Fibroblast of lung (primary cell): ENCODE measurements around the gene QARS1. TPM values are rescaled to one million over a fixed set of nuclear protein-coding genes. Genes with fewer than 3 reads are reported as not detected.

ENCODE experiments used
- DNase-seq, 2 donors: peaks; one replicate each; pipeline versions ENCODE4 v3.0.0 to v3.0.0-alpha.2; 2010; ENCODE audit warnings: low read depth in 2 of 2
- H2AFZ ChIP-seq: 2 replicates; pipeline ENCODE4 v1.5.1; 2012; ENCODE audit warnings: low read length, control low read depth, inconsistent platforms
- H3K27ac ChIP-seq: 2 replicates; pipeline ENCODE4 v1.5.1; 2011; ENCODE audit warnings: low read length, control low read depth; ENCODE audit not compliant: insufficient read depth
- H3K27me3 ChIP-seq: 2 replicates; pipeline ENCODE4 v1.5.1; 2011; ENCODE audit warnings: mild to moderate bottlenecking, low read length; ENCODE audit not compliant: control insufficient read depth, insufficient read depth
- H3K36me3 ChIP-seq: 2 replicates; pipeline ENCODE4 v1.5.1; 2011; ENCODE audit warnings: low read length; ENCODE audit not compliant: control insufficient read depth, insufficient read depth
- H3K4me1 ChIP-seq: 2 replicates; pipeline ENCODE4 v1.5.1; 2011; ENCODE audit warnings: low read length; ENCODE audit not compliant: control insufficient read depth, insufficient read depth; ENCODE audit errors: extremely low read depth
- H3K4me2 ChIP-seq: 2 replicates; pipeline ENCODE4 v1.5.1; 2011; ENCODE audit warnings: low read length, control low read depth; ENCODE audit not compliant: insufficient read depth; ENCODE audit errors: extremely low read depth
- H3K4me3 ChIP-seq, 4 experiments: fragments of 200-600 bp in 1 of 4; sonication (generic) in 1 of 4; replicated peaks in 1 of 4; 2 replicates each; pipeline ENCODE4 v1.5.1; 2011 to 2016; ENCODE audit warnings: low read length in 4 of 4, low read depth in 3 of 4, mild to moderate bottlenecking in 3 of 4, control low read depth in 2 of 4, inconsistent platforms in 1 of 4, mixed read lengths in 1 of 4; ENCODE audit not compliant: insufficient read depth in 1 of 4; ENCODE audit errors: control extremely low read depth in 1 of 4
- H3K79me2 ChIP-seq: 2 replicates; pipeline ENCODE4 v1.5.1; 2012; ENCODE audit warnings: mild to moderate bottlenecking, low read length, inconsistent platforms; ENCODE audit not compliant: control insufficient read depth, insufficient read depth
- H3K9ac ChIP-seq: 2 replicates; pipeline ENCODE4 v1.5.1; 2011; ENCODE audit warnings: mild to moderate bottlenecking, low read length, control low read depth; ENCODE audit not compliant: insufficient read depth
- H3K9me3 ChIP-seq: 2 replicates; pipeline ENCODE4 v1.5.1; 2012; ENCODE audit warnings: low read depth, low read length; ENCODE audit not compliant: control insufficient read depth, insufficient read depth
- H4K20me1 ChIP-seq: 2 replicates; pipeline ENCODE4 v1.5.1; 2011; ENCODE audit warnings: low read length; ENCODE audit not compliant: control insufficient read depth, insufficient read depth; ENCODE audit errors: extremely low read depth
- EZH2 ChIP-seq: IDR thresholded peaks from 2 replicates; pipeline ENCODE4 v1.5.1; 2012; ENCODE audit warnings: low read length, control low read depth, mild to moderate bottlenecking; ENCODE audit errors: missing control alignments
- polyA plus RNA-seq, 2 donors: library from polyadenylated mRNA; depleted of rRNA in 1 of 2; stranded (reverse) in 1 of 2; unstranded in 1 of 2; fragments of >200 nt; gene quantifications; 2 replicates each; pipeline ENCODE4 v1.2.1, GENCODE V29; 2011 to 2012; ENCODE audit warnings: missing spikeins in 1 of 2
- total RNA-seq: library from RNA; depleted of rRNA; stranded (reverse); fragments of >200 nt; gene quantifications from 2 replicates; pipeline ENCODE4 v1.2.1, GENCODE V29; 2014
- TF ChIP-seq, protein P1 (sequence below), 2 donors: IDR thresholded peaks in 1 of 2; conservative IDR thresholded peaks in 1 of 2; 1 replicate in 1 of 2; 2 replicates in 1 of 2; pipeline ENCODE4 v1.5.1; 2011 to 2012; ENCODE audit warnings: low read length in 2 of 2, control low read depth in 1 of 2, inconsistent platforms in 1 of 2, low read depth in 1 of 2, mild to moderate bottlenecking in 1 of 2

Gene QARS1
- total and polyA plus RNA-seq, 2 donors (not counting 1 experiment from before 2014, with no cell fraction given), result 164 to 304 TPM

GRCh38 chr3:49134471-49135265 lies 30.1 kb upstream of the QARS1 start:
- Histone ChIP-seq H3K36me3 (peaks cover 16% of the 10 kb centered on the region), H3K79me2 (peaks cover 30% of the 10 kb centered on the region), H4K20me1 (no peaks in the 10 kb centered on the region), H3K27ac (no peak overlapping the region), H2AFZ (no peak overlapping the region), H3K4me3 (peak overlapping the region in 1 of 4 experiments; percentile 91), H3K4me2 (peak overlapping the region; percentile 28), H3K27me3 (peaks cover 2% of the 10 kb centered on the region), H3K4me1 (peaks cover 3% of the 10 kb centered on the region), H3K9ac (no peak overlapping the region), H3K9me3 (no peaks in the 10 kb centered on the region)
- TF ChIP-seq, protein P1, sequence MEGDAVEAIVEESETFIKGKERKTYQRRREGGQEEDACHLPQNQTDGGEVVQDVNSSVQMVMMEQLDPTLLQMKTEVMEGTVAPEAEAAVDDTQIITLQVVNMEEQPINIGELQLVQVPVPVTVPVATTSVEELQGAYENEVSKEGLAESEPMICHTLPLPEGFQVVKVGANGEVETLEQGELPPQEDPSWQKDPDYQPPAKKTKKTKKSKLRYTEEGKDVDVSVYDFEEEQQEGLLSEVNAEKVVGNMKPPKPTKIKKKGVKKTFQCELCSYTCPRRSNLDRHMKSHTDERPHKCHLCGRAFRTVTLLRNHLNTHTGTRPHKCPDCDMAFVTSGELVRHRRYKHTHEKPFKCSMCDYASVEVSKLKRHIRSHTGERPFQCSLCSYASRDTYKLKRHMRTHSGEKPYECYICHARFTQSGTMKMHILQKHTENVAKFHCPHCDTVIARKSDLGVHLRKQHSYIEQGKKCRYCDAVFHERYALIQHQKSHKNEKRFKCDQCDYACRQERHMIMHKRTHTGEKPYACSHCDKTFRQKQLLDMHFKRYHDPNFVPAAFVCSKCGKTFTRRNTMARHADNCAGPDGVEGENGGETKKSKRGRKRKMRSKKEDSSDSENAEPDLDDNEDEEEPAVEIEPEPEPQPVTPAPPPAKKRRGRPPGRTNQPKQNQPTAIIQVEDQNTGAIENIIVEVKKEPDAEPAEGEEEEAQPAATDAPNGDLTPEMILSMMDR (conservative IDR thresholded peaks at IDR 0.05 in 1 of 2, IDR thresholded peaks at IDR 0.05 in 1 of 2; ENCODE audit: low read depth in 1 of 2, low read length in 2 of 2), result no peak
- TF ChIP-seq EZH2, result no peak
- no peak for DNase-seq

DNA sequence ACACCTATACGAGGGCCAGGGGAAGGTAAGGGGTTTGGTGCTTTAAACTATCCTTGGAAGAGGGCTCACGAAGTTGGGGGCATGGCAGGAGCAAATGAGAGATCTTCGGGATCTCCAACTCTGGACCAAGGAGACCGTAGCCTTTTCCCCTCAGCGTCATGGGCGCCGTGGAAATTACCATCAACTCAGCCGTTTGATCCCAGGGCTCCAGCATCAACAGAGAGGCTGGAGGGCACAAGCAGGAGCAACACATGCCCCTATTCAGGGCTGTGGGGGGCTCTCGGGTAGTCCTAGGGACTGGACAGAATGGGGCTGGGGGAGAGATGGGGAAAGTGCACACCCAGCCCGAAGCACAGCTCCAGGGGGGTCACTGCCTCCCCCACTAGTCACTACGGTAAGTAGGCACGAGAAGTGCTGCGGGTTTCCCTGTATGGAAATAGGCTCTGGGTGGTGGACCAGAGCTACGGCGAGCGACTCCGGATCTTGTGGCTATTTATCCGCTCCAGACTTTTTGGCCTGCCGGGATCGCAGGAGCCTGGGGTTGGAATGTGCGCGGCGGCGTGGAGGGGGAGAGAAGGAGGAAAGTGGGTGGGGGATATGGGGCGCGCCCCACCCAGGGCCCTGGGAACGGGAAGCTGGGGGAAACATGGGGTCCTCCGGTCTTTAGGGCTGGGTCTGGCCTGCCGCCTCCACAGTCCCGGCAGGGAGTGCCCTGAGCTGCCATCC lies 28.8 kb upstream of the QARS1 start:
- peak overlapping the region; percentile 82 for H3K4me2 ChIP-seq
- peaks cover 3% of the 10 kb centered on the region for H3K4me1 ChIP-seq
- H3K27ac ChIP-seq, result peak overlapping the region; percentile 78
- H3K9me3 ChIP-seq, result no peaks in the 10 kb centered on the region
- H3K9ac ChIP-seq, result peak overlapping the region; percentile 53
- no peak for TF ChIP-seq EZH2
- TF ChIP-seq, protein P1 (conservative IDR thresholded peaks at IDR 0.05 in 1 of 2, IDR thresholded peaks at IDR 0.05 in 1 of 2; ENCODE audit: low read depth in 1 of 2, low read length in 2 of 2), result no peak
- peak; percentile 89 to 93 for DNase-seq
- peaks cover 34% of the 10 kb centered on the region for H3K79me2 ChIP-seq
- peak overlapping the region; percentile 97 for H2AFZ ChIP-seq
- peaks cover 25% of the 10 kb centered on the region for H3K36me3 ChIP-seq
- H4K20me1 ChIP-seq, result no peaks in the 10 kb centered on the region
- peak overlapping the region; percentile 78 to 96 (median 90) for H3K4me3 ChIP-seq
- no peaks in the 10 kb centered on the region for H3K27me3 ChIP-seq

DNA sequence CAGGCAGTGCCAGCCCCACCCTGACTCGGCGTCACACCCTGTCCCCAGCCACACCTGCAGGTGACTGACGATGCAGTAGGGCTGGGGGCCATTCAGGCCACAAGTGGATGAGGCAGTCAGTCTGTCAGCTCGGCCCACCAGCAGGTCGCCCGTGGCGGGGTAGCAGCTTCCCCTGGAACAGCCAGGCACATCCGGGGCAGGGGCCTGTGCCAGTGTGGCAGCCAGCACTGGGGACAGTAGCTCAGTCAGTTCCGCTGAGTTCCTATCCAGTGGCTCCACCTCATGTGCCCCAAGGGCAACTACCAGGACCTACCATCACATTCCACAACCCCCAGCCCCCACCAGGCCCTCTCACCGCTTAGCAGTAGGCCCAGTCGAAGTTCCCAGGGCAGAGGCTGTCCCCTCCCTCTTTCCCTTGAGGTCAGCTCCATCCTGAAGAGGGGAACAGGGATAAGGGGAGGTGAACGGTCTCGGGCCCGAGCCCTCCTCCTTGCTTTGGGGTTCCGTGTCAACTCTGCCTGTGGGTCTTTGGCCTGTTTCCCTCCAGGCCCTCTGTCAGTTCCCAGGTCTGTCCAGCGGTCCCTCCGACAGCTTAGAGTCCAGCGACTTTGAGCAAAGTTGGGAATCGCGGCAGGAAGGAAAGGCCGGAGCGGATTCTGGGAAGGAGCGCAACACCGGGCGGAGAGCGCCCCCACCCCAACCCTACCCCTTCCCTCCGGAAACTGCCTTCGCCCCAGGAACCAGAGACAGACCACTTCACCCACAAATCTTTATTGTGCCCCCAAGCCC lies 28.1 kb upstream of the QARS1 start, which contains the start of gene LAMB2:
Gene LAMB2 (minus strand): TSS at position 614 of the 789 bp plus-strand sequence. CDS start 183 bp downstream, at position 431.
- DNase-seq, result peak; percentile 77 to 86
- H2AFZ ChIP-seq, result peak within 1 kb of the TSS; percentile 97
- H3K4me2 ChIP-seq, result peak within 1 kb of the TSS; percentile 82
- H3K4me3 ChIP-seq, result peak within 1 kb of the TSS; percentile 78 to 96 (median 90)
- H3K27ac ChIP-seq, result peak within 1 kb of the TSS; percentile 78
- H3K9me3 ChIP-seq, result no peaks in the 10 kb centered on the region
- no peaks in the 10 kb centered on the region for H3K27me3 ChIP-seq
- peaks cover 3% of the 10 kb centered on the region for H3K4me1 ChIP-seq
- H3K36me3 ChIP-seq, result peaks cover 29% of the 10 kb centered on the region
- peak within 1 kb of the TSS; percentile 61 for H3K9ac ChIP-seq
- H3K79me2 ChIP-seq, result peaks cover 34% of the 10 kb centered on the region
- no peaks in the 10 kb centered on the region for H4K20me1 ChIP-seq
- no peak for TF ChIP-seq EZH2
- TF ChIP-seq, protein P1 (conservative IDR thresholded peaks at IDR 0.05 in 1 of 2, IDR thresholded peaks at IDR 0.05 in 1 of 2; ENCODE audit: low read depth in 1 of 2, low read length in 2 of 2), result peak in 1 of 2 donors; percentile 20
